Keratinocyte (primary cell): ENCODE results near the gene CIAPIN1.

Source experiments
- EZH2 ChIP-seq: IDR thresholded peaks from one replicate; pipeline ENCODE4 v1.6.1; 2012; ENCODE audit warnings: inconsistent platforms, mild to moderate bottlenecking, low read length, moderate library complexity
- TF ChIP-seq, protein P1 (sequence below), 3 experiments: IDR thresholded peaks in 1 of 3; conservative IDR thresholded peaks in 1 of 3; optimal IDR thresholded peaks in 1 of 3; 2 replicates in 2 of 3; 3 replicates in 1 of 3; pipeline versions ENCODE3 to v1.5.1; 2011; ENCODE audit warnings: low read length in 3 of 3, mild to moderate bottlenecking in 3 of 3, moderate library complexity in 2 of 3, control low read depth in 1 of 3, inconsistent platforms in 1 of 3; ENCODE audit not compliant: insufficient read depth in 2 of 3; ENCODE audit errors: extremely low read depth in 1 of 3

DNA sequence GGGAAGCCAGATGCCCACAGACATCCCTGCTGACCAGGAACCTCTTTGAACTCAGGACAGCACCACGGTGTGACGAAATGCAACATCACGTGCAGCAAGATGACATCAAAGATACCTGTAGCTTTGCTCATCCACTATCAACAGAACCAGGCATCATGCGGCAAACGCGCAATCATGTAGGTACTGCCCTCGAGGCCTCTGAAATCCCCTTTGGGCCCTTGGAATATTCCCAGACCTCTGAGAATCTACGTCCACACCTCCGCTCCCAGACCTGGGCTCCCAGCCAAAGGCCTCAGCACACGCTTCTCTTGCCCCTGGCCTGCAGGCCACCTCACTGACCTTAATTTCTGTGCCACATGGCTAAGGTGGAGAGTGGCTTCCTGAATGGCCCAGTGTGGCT is 67.6 kb downstream of the CIAPIN1 start:
- TF ChIP-seq EZH2, result no peak
- TF ChIP-seq, protein P1, sequence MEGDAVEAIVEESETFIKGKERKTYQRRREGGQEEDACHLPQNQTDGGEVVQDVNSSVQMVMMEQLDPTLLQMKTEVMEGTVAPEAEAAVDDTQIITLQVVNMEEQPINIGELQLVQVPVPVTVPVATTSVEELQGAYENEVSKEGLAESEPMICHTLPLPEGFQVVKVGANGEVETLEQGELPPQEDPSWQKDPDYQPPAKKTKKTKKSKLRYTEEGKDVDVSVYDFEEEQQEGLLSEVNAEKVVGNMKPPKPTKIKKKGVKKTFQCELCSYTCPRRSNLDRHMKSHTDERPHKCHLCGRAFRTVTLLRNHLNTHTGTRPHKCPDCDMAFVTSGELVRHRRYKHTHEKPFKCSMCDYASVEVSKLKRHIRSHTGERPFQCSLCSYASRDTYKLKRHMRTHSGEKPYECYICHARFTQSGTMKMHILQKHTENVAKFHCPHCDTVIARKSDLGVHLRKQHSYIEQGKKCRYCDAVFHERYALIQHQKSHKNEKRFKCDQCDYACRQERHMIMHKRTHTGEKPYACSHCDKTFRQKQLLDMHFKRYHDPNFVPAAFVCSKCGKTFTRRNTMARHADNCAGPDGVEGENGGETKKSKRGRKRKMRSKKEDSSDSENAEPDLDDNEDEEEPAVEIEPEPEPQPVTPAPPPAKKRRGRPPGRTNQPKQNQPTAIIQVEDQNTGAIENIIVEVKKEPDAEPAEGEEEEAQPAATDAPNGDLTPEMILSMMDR (optimal IDR thresholded peaks at IDR 0.05 in 1 of 3, IDR thresholded peaks at IDR 0.05 in 1 of 3, conservative IDR thresholded peaks at IDR 0.05 in 1 of 3; ENCODE audit: extremely low read depth in 1 of 3, insufficient read depth in 2 of 3, low read length in 3 of 3), result no peak
